HG03066 (cell line): ENCODE data around the gene GFPT1.
"Not testable (repeated sequence)": the region's sequence is repeated elsewhere in the genome, so short reads cannot be mapped to it uniquely, and the experiment has no call there.

ENCODE experiments used
- ATAC-seq: cut with Tn5 transposase; IDR thresholded peaks from one replicate; pipeline ENCODE4 v1.9.1; 2021; ENCODE audit warnings: low read depth; ENCODE audit not compliant: unreplicated experiment

Gene GFPT1

GRCh38 chr2:69384618-69385081 lies 2.4 kb downstream of the GFPT1 start:
- ATAC-seq: no peak

GRCh38 chr2:69383176-69383812 lies 3.7 kb downstream of the GFPT1 start:
- no peak for ATAC-seq

DNA sequence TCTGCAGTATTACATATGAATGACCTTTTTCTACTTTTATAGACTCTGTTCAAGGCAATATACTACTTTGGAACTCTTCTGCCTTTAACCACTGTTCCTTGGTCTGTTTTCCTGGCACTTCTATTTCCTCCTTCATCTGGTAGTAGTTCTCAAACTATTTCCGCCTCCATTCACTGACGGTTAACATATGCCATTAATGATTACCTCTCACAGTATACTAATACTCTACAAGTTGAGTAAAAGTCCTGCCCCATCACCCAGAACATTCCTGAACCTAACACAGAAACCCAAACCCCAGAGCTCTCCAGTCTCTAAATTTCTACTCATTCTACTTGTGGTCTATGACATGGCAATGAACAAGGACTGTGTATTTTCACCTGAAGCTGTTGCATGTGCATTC lies 4.5 kb downstream of the GFPT1 start:
- ATAC-seq: no peak

DNA sequence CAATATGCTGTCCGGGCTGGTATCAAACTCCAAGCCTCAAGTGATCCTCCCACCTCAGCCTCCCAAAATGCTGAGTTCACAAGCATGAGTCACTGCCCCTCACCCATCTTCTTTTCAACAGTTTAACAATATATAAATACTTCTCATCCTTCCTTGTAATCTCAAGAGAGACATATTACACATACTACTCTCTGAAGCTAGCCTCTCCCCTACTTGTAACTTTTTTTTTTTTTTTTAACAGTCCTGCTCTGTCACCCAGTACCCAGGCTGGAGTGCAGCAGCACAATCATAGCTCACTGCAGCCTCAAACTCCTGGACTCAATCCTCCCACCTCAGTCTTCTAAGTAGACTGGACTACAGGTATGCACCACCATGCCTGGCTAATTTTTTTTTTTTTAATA lies 5.7 kb downstream of the GFPT1 start:
- no peak for ATAC-seq

GRCh38 chr2:69380072-69380917 lies 6.7 kb downstream of the GFPT1 start:
- ATAC-seq: no peak

DNA sequence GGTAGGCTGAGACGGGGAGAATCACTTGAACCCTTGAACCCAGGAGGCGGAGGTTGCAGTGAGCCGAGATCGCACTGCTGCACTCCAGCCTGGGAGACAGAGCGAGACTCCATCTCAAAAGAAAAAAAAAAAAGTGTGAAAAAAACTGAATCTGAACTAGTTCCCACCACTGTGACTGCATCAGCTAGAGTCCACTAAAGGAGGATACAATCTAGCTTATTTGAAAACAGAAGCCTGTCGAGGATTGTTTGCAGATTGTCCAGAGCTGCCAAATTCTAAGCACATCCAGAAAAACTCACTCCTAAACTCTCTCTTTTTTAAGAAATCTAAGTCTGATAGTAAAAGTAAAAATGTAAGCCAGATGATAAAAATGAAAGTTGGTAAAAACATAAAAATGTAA lies 10.6 kb downstream of the GFPT1 start:
- ATAC-seq: no peak

DNA sequence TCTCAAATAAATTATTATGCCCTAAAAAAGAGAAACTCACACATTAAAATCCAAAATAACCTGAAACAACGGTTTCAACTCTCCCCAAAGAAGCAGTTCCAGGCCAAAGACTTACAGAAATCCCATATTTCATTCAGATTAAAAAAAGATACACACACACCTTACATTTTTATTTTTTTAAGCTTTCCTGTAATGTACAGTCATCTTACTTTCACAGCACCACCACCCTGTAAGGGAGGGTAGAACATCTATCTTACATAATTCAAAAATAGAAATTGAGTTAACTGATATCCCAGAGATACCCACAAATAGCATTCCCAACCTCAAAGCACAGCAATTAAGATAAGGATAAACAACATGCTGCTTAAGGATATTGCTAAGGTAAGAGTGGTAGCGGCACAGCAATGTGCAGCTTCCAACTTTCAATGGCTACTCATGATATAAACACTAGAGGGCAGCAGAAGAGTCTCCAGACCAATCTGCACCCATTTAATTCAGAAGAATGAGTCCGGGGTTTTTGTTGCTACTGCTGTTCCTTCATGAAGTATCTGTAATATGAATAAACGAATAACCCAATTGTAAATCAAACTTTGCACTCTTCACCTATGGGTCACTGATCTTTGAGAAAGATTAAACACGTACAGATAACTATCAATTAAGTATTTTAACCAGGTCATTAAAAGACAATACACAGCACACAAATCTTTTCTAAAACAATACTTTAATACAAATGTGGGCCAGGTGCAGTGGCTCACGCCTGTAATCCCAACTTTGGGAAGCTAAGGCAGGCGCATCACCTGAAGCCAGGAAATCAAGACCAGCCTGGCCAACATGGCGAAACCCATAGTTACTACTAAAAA lies 11.3 kb downstream of the GFPT1 start:
- no peak for ATAC-seq

GRCh38 chr2:69372767-69373166 lies 14.3 kb downstream of the GFPT1 start:
- no peak for ATAC-seq

- no peak for ATAC-seq
Observed at GRCh38 chr2:69369802-69370201, 17.2 kb downstream of the GFPT1 start.

GRCh38 chr2:69368588-69368987 lies 18.4 kb downstream of the GFPT1 start:
- no peak for ATAC-seq

DNA sequence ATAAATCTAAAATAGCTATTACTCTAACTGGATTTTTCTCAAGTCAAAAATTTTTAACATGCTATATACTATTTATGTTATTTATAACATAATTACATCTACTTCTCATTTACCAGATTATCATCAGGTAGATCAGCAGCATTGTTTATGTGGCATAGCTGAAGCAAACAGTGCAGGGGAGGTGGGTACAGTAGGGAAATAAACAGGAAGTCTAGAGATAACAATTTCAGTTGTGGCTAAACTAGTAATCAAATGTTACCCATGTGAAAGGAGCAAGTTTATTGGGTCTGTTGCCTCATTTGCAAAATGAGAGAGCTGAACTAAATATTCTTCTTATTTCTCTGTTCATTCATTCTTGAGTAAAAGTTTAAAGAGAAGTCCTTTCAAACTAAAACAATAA lies 27.7 kb downstream of the GFPT1 start:
- no peak for ATAC-seq

DNA sequence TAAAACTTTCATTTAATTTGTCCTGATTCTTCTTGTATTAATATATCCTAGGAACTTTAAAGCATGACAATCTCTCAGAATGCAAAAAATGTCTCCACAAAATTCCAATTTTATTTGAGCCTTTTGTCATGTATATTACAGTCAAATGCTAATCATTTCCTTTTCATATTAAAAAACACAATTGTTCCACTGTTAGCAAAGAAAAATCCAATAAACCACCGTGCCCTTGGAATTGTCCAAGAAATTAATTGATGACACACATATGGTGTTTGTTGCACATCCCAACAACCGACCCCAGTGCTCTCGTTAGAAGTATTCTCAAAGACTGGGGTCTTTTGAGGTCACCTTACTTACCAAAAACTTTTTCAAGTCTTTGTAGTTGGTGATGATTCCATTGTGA lies 28.1 kb downstream of the GFPT1 start:
- no peak for ATAC-seq

GRCh38 chr2:69356471-69356870 lies 30.6 kb downstream of the GFPT1 start:
- no peak for ATAC-seq

DNA sequence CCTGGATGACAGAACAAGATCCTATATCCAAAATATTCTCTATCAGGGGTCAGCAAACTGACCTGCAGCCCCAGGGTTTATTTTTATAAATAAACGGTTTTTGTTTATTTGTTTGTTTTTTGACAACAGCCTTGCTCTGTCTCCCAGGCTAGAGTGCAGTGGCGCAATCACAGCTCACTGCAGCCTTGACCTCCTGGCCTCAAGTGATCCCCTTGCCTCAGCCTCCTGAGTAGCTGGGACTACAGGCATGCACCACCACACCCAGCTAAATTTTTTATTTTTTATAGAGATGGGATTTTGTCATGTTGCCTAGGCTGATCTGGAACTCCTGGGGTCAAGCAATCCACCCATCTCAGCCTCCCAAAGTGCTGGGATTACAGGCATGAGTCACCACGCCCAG lies 32.1 kb downstream of the GFPT1 start:
- not testable (repeated sequence) for ATAC-seq

GRCh38 chr2:69353360-69353759 lies 33.7 kb downstream of the GFPT1 start:
- ATAC-seq: no peak

GRCh38 chr2:69348781-69349180 lies 38.2 kb downstream of the GFPT1 start:
- no peak for ATAC-seq

DNA sequence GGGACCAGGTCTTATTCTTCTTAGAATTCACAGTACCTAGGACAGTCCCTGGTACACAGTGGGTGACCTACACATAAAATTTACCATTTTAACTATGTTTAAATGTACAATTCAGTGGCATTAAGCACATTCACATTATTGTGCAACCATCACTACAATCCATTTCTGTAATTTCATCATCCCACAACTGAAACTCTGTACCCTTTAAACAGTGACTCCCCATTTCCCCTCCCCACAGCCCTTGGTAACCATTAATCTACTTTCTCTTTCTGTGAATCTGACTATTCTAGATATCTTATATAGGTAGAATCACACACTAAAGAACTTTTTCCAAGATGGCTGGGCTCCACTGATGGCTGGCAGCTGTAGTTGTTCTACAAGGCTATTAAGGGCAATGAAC lies 41.6 kb downstream of the GFPT1 start:
- no peak for ATAC-seq

DNA sequence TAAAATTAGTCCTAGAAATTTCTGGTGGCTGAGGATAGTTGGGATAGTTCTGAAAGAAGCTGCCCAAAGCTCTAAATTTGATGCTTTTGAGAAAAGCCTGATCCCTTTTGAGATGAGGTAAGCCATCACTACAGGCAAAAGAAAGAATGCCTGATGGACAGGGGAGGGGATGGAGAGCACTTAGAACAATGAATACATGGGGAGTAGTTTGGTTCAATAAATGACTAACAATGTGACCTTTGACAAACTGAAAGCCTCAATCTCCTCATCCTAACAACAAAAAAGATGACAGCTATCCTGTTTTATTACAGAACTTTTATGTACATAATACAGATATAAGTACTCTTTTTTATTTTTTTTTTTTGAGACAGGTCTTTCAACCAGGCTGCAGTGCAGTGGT lies 42.7 kb downstream of the GFPT1 start:
- no peak for ATAC-seq

DNA sequence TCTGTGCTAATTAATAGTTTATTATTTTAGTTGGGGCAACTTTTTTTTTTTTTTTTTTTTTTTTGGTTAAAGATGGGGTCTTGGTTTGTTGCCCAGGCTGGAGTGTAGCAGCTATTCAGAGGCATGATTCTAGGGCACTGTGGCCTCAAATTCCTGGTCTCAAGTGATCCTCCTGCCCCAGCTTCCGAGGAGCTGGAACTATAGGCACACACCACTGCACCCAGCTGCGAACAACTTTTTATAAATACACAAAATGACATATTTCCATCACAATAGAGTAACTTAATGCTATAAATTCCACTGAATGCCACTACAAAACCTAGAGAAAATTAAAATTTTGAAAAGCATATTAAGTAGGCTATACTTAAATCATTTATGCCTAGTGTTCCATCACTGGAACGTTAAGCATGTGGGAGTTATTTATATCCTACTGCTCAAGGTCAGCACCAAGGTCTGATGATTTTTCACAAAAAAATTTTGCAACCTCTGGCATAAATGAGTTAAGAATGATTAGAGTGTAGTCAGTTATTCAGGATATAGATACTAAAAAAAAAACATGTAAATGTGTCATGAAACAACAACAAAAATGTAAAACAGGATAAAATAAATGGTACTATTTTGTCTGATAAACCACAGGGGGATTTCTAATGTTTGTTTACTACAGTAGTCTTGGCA lies 46.8 kb downstream of the GFPT1 start:
- no peak for ATAC-seq

DNA sequence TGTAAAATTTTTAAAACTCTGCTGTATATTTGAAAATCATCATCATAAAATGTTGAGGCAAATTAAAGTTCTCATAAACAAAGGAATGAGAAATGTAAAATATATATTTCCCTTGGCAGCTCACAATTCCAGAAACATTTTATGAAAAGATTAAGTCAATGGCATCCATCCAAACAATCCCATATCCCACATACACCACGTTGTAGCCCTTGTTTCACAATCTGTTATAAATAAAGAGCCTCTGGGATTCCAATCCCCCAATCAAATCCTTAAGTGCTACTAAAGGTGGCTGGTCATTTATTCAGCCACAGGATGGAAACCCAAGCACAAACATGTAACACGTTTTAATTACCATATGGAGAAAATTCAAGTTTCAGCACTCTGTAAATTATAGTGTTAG lies 51.7 kb downstream of the GFPT1 start:
- no peak for ATAC-seq

DNA sequence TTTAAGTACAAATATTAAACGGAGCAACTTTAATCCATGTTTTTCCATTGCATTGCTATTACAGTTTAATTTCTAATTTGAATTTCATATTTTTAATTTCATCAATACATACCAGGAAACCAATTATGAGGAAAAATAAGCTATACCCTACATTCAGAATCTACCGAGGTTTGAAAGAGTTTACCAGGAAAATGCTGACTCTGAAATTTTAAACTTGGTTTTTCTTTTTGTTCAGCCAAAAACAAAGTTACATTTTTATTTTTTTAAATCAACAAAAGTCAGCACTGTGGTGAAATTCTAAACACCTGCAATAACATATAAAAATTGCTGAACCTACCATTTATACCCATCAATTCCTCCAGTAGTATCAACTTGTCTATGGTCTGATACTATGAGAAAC lies 53.7 kb downstream of the GFPT1 start:
- no peak for ATAC-seq
